ENCODE data around the gene USP17L22. TPM values are rescaled to one million over a fixed set of nuclear protein-coding genes. Genes with fewer than 3 reads are reported as not detected.

Gene USP17L22
- total RNA-seq, 3 donors from 2014 or later, result not detected

Other genes with a start within 250 kb of the USP17L22 start
- under 1 TPM in 1 of 3 donors, not detected in 2; 0.10 TPM for gene FAM90A26, start 97.2 kb upstream of the USP17L22 start, total RNA-seq
- not detected for gene USP17L10, start 57.0 kb upstream of the USP17L22 start, total RNA-seq
- not detected for gene USP17L11, start 52.2 kb upstream of the USP17L22 start, total RNA-seq
- not detected for gene USP17L12, start 47.5 kb upstream of the USP17L22 start, total RNA-seq
- gene USP17L13, start 42.7 kb upstream of the USP17L22 start, total RNA-seq, result not detected
- gene USP17L15, start 33.2 kb upstream of the USP17L22 start, total RNA-seq, result not detected
- not detected for gene USP17L17, start 23.7 kb upstream of the USP17L22 start, total RNA-seq
- not detected for gene USP17L18, start 19.0 kb upstream of the USP17L22 start, total RNA-seq
- not detected for gene USP17L19, start 14.2 kb upstream of the USP17L22 start, total RNA-seq
- gene USP17L20, start 9.5 kb upstream of the USP17L22 start, total RNA-seq, result not detected
- not detected for gene USP17L21, start 4.7 kb upstream of the USP17L22 start, total RNA-seq
- gene USP17L24, start 57.5 kb downstream of the USP17L22 start, total RNA-seq, result not detected
- gene USP17L25, start 62.3 kb downstream of the USP17L22 start, total RNA-seq, result not detected
- not detected for gene USP17L26, start 67.0 kb downstream of the USP17L22 start, total RNA-seq
- not detected for gene USP17L5, start 71.8 kb downstream of the USP17L22 start, total RNA-seq
- not detected for gene USP17L27, start 76.5 kb downstream of the USP17L22 start, total RNA-seq
- gene USP17L28, start 81.3 kb downstream of the USP17L22 start, total RNA-seq, result not detected
- gene USP17L29, start 86.0 kb downstream of the USP17L22 start, total RNA-seq, result not detected
- not detected for gene USP17L30, start 95.5 kb downstream of the USP17L22 start, total RNA-seq
- not detected for gene DEFB131A, start 176.8 kb downstream of the USP17L22 start, total RNA-seq

All from activated T-cell treated with anti-CD3 and anti-CD28 coated beads, Interleukin-2, amount 50 U/mL, for 4 hours (primary cell).